Activated naive CD4-positive, alpha-beta T cell treated with anti-CD3 and anti-CD28 coated beads, Interleukin-2, amount 10 ng/mL, durations not matched to agents 7 days and 5 days (primary cell): ENCODE measurements around the gene NKAIN2.
"Not testable (repeated sequence)": the region's sequence is repeated elsewhere in the genome, so short reads cannot be mapped to it uniquely, and the experiment has no call there.

Experiments used
- CTCF ChIA-PET: fragments of 350-600 bp; sonication (Branson Sonifier 250); formaldehyde crosslinking; loops from one replicate; lab custom pipeline; 2021; ENCODE audit warnings: antibody characterized with exemption; lab: Charles Lee
- DNase-seq: peaks from one replicate; pipeline ENCODE4 v3.0.0-alpha.2; 2020
- H3K27ac Mint-ChIP-seq: one replicate; pipeline ENCODE4 v1.8.0; 2021; ENCODE audit warnings: mild to moderate bottlenecking, moderate library complexity, mixed read lengths
- H3K27me3 Mint-ChIP-seq: one replicate; pipeline ENCODE4 v1.8.0; 2021; ENCODE audit warnings: mild to moderate bottlenecking, mixed read lengths
- H3K36me3 Mint-ChIP-seq: one replicate; pipeline ENCODE4 v1.8.0; 2021; ENCODE audit warnings: mixed read lengths
- H3K4me1 Mint-ChIP-seq: one replicate; pipeline ENCODE4 v1.8.0; 2021; ENCODE audit warnings: mixed read lengths
- H3K4me3 Mint-ChIP-seq: one replicate; pipeline ENCODE4 v1.8.0; 2021; ENCODE audit warnings: mild to moderate bottlenecking, moderate library complexity, mixed read lengths
- H3K9me3 Mint-ChIP-seq: one replicate; pipeline ENCODE4 v1.8.0; 2021; ENCODE audit warnings: mixed read lengths

NKAIN2 gene

DNA sequence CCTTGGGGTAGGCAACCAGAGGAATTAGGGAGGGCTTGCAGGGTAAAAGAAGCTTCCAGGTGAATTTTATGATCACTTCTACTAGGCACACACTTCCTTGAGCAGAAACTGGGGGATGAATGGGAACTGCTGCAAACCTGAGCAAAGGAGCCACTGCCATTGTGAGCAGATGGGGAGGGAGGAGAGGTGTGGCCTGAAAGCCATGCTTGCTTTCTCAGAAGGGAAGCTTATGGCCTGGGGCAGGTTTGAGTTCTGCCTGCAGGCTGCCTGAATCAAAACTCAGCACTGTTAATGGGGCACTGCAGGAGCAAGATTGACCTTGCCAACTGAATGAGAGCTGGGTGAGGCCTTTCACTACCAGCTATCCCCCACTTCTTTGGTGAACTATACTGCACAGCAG lies 328.1 kb downstream of the NKAIN2 start:
- no peak for DNase-seq
- H3K27me3 Mint-ChIP-seq: no peaks in the 10 kb centered on the region
- CTCF ChIA-PET: no interaction called here
- H3K4me1 Mint-ChIP-seq: no peaks in the 10 kb centered on the region
- H3K4me3 Mint-ChIP-seq: no peak overlapping the region
- H3K9me3 Mint-ChIP-seq: peaks cover 3% of the 10 kb centered on the region
- H3K36me3 Mint-ChIP-seq: no peaks in the 10 kb centered on the region
- H3K27ac Mint-ChIP-seq: no peak overlapping the region

DNA sequence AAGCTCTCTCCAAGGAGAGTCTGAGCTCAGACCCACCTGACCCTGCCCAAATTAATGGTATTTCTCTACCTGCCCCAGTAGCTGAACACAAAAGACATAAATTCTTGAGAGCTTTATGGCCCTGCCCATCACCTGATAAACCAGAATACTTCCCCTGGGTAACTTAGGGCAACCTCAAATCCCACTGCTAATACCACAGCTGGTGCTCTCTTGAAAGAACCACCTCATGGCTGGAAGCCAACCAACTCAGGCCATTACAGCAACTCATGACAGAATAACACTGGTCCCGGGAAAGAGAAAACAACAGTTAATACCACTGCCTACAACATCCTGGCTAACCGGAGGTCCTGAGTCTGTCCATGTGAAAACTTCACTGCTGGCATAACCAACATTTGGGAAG lies 328.6 kb downstream of the NKAIN2 start:
- H3K4me3 Mint-ChIP-seq: no peak overlapping the region
- CTCF ChIA-PET: interaction anchor here (0.7 kb wide), 1 partner anchor 8 kb away, joined by 3 read pairs; no protein-coding TSS in a partner anchor
- DNase-seq: no peak

DNA sequence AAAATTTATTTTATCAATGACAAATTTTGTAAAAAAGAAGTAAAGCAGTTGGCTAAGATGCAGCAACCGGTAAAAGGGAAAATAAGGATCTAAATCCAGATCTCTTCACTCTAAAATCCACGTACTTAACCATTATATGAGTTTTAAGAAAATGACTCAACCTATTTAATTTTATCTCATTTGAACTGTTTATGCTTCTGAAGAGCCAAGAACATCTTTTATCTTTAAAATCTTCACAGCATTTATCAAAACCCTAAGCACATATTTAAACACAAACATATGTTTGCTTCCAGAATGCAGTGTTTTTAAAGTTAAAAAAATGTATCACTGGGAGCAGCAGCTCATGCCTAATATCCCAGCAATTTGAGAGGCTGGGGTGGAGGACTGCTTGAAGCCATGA lies 339.2 kb downstream of the NKAIN2 start:
- H3K9me3 Mint-ChIP-seq: peaks cover 3% of the 10 kb centered on the region
- H3K27me3 Mint-ChIP-seq: no peaks in the 10 kb centered on the region
- no peaks in the 10 kb centered on the region for H3K36me3 Mint-ChIP-seq
- no peak overlapping the region for H3K27ac Mint-ChIP-seq
- DNase-seq: no peak
- CTCF ChIA-PET: no interaction called here
- H3K4me3 Mint-ChIP-seq: no peak overlapping the region
- H3K4me1 Mint-ChIP-seq: no peaks in the 10 kb centered on the region

More for the DNA sequence above, 328.6 kb downstream of the NKAIN2 start:
- Mint-ChIP-seq H3K4me1 (no peaks in the 10 kb centered on the region), H3K27ac (no peak overlapping the region), H3K36me3 (no peaks in the 10 kb centered on the region), H3K27me3 (no peaks in the 10 kb centered on the region), H3K9me3 (peaks cover 3% of the 10 kb centered on the region)

DNA sequence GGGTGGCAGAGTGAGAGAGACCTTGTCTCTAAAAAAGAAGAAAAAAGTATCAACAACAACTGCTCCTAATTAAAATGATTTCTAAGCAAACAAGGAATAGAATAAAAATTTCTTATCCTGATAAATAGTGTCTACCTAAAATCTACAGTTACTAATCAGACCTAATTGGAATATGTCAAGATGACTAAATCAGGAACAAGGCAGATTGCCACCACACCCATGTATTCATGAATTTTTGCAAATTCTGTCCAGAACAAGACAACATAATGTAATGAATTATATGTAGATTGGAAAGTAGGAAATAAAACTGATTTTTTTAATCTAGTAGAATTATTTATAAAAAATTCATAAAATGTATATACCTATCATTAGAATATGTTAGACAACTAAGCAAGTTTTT lies 339.8 kb downstream of the NKAIN2 start:
- no peaks in the 10 kb centered on the region for H3K36me3 Mint-ChIP-seq
- no peaks in the 10 kb centered on the region for H3K27me3 Mint-ChIP-seq
- H3K27ac Mint-ChIP-seq: no peak overlapping the region
- CTCF ChIA-PET: no interaction called here
- DNase-seq: no peak
- peaks cover 3% of the 10 kb centered on the region for H3K9me3 Mint-ChIP-seq
- no peaks in the 10 kb centered on the region for H3K4me1 Mint-ChIP-seq
- no peak overlapping the region for H3K4me3 Mint-ChIP-seq

DNA sequence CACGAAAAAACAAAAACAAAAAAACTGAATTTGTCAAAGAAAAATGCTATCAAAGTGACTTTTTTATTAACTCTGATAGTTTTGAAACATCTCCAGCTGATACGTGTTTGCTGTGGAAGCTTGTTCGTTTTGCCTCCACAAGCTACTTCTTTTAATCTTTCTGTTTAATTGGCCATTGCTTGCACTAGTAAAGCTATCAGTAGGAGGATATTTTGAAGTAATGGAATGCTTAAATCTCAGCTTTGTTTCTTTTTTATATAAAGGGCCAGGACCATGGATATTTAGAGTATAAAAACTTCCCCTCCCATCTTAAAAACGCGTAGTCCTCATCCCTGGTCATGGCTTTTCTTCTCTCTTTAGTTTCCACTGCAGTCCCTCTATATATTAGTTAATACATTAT lies 344.0 kb downstream of the NKAIN2 start:
- no peaks in the 10 kb centered on the region for H3K36me3 Mint-ChIP-seq
- no peak overlapping the region for H3K4me3 Mint-ChIP-seq
- CTCF ChIA-PET: no interaction called here
- no peaks in the 10 kb centered on the region for H3K4me1 Mint-ChIP-seq
- DNase-seq: no peak
- H3K9me3 Mint-ChIP-seq: no peaks in the 10 kb centered on the region
- H3K27ac Mint-ChIP-seq: no peak overlapping the region
- H3K27me3 Mint-ChIP-seq: no peaks in the 10 kb centered on the region

DNA sequence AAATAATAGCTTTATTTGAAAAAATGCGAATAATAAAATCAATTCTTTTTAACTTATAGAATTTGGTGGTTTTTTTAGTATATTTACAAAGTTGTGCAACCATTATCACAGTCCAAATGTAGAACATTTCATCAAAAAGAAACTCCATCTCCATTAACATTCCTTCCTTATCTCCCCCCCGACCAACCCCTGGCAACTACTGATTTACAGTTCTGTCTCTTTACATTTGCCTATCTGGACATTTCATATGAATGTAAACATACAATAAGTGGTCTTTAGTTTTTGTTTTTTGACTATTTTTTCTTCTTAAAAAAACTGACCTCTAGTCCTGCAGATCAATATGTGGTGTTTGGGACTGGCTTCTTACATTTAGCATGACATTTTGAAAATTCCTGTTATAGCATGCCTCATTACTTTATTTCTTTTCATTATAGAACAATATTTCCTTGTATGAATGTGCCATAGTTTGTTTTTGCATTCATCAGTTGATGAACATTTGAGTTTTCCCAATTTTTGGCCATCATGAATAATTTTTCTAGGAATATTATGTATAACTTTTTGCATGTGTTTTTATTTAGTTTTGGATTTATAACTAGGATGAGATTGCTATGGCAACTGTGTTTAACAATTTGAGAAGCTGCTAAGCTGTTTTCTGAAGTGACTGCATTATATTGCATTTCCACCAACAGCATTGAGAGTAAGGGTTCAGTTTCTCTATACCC lies 344.7 kb downstream of the NKAIN2 start:
- Mint-ChIP-seq H3K27ac (no peak overlapping the region), H3K36me3 (no peaks in the 10 kb centered on the region), H3K4me1 (no peaks in the 10 kb centered on the region), H3K4me3 (no peak overlapping the region), H3K9me3 (no peaks in the 10 kb centered on the region), H3K27me3 (no peaks in the 10 kb centered on the region)
- DNase-seq: no peak
- CTCF ChIA-PET: no interaction called here

DNA sequence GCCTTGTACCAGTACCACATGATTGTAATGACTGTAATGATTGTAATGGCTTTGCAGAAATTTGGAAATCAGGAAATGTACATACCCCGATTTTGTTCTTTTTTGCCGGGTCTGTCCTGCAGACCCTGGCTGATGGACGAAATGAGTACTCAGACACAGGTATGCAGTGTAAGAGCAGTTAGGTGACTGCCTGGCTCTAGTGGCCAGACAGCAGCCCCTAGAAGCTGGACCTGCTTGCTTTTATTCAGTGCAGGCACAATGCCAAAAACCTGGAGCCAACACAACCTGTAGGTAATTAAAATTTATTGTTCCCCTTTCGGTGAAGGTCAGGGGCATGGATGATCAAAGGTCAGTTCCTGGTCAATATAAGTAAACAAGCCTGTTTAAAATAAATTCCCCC lies 346.0 kb downstream of the NKAIN2 start:
- DNase-seq: no peak
- no peaks in the 10 kb centered on the region for H3K4me1 Mint-ChIP-seq
- CTCF ChIA-PET: no interaction called here
- H3K4me3 Mint-ChIP-seq: no peak overlapping the region
- no peaks in the 10 kb centered on the region for H3K36me3 Mint-ChIP-seq
- no peak overlapping the region for H3K27ac Mint-ChIP-seq
- no peaks in the 10 kb centered on the region for H3K27me3 Mint-ChIP-seq
- H3K9me3 Mint-ChIP-seq: no peaks in the 10 kb centered on the region

DNA sequence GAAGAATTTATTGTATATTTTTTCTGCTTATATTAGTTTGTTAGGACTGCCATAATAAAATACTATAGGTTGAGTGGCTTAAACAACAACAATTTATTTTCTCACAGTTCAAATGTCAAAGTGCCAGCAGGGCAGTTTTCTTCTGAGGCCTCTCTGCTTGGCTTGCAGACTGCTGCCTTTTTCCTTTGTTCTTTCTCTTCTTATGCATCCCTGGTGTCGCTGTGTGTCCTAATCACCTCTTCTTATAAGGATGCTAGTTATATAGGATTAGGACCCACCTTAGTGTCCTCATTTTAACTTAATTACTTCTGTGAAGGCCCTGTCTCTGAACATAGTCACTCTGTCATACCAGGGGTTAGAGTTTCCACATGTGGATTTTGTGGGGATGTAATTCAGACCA lies 354.4 kb downstream of the NKAIN2 start:
- peaks cover 8% of the 10 kb centered on the region for H3K9me3 Mint-ChIP-seq
- no peak for DNase-seq
- H3K27me3 Mint-ChIP-seq: no peaks in the 10 kb centered on the region
- H3K4me3 Mint-ChIP-seq: no peak overlapping the region
- H3K27ac Mint-ChIP-seq: no peak overlapping the region
- H3K4me1 Mint-ChIP-seq: no peaks in the 10 kb centered on the region
- H3K36me3 Mint-ChIP-seq: no peaks in the 10 kb centered on the region
- CTCF ChIA-PET: no interaction called here

DNA sequence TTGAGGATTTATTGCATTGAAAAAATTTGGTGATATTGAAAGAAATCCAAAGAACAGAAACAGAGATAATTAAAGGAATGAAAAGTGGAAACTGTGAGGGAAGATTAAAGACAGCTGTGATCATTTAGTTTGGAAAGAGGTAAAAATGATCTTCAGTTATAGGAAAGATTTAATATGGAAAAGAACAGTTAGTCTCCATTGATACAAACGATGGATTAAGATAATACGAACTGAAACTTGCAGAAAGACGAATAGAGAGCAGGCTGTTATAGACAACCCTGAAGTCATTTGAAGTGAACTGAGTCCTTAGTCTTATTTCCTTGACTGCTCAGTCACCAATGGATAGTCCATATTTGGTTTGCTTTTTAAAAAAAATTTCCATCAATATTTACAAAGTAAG lies 360.0 kb downstream of the NKAIN2 start:
- DNase-seq: no peak
- Mint-ChIP-seq H3K4me3 (no peak overlapping the region), H3K27ac (no peak overlapping the region), H3K9me3 (no peaks in the 10 kb centered on the region), H3K36me3 (no peaks in the 10 kb centered on the region), H3K27me3 (no peaks in the 10 kb centered on the region), H3K4me1 (no peaks in the 10 kb centered on the region)
- CTCF ChIA-PET: no interaction called here

DNA sequence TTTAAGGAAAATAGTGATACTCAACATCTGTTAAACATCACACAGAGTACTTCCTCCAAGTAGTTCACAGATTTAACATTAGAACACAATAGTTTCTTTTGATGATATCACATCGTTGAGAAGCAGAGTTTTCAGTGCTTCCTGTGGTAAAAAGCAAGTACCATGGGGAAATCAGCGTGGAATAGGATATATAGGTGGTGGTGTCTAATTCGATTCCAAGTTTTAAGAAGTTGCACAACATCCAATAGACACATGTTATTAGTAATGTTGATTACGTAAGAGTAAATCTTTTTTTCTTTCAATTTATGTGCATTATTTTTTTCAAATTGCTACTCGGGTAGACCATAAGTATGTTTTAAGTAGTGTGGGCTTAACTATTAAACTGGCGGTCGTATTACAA lies 360.7 kb downstream of the NKAIN2 start:
- H3K27ac Mint-ChIP-seq: no peak overlapping the region
- no peaks in the 10 kb centered on the region for H3K4me1 Mint-ChIP-seq
- DNase-seq: no peak
- no peaks in the 10 kb centered on the region for H3K27me3 Mint-ChIP-seq
- no peaks in the 10 kb centered on the region for H3K9me3 Mint-ChIP-seq
- CTCF ChIA-PET: no interaction called here
- no peaks in the 10 kb centered on the region for H3K36me3 Mint-ChIP-seq
- no peak overlapping the region for H3K4me3 Mint-ChIP-seq

DNA sequence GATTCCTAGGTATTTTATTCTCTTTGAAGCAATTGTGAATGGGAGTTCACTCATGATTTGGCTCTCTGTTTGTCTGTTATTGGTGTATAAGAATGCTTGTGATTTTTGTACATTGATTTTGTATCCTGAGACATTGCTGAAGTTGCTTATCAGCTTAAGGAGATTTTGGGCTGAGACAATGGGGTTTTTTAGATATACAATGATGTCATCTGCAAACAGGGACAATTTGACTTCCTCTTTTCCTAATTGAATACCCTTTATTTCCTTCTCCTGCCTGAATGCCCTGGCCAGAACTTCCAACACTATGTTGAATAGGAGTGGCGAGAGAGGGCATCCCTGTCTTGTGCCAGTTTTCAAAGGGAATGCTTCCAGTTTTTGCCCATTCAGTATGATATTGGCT lies 363.6 kb downstream of the NKAIN2 start:
- DNase-seq, H3K36me3 Mint-ChIP-seq, H3K27me3 Mint-ChIP-seq, H3K4me1 Mint-ChIP-seq, H3K4me3 Mint-ChIP-seq, CTCF ChIA-PET, H3K9me3 Mint-ChIP-seq, H3K27ac Mint-ChIP-seq: not testable (repeated sequence)

DNA sequence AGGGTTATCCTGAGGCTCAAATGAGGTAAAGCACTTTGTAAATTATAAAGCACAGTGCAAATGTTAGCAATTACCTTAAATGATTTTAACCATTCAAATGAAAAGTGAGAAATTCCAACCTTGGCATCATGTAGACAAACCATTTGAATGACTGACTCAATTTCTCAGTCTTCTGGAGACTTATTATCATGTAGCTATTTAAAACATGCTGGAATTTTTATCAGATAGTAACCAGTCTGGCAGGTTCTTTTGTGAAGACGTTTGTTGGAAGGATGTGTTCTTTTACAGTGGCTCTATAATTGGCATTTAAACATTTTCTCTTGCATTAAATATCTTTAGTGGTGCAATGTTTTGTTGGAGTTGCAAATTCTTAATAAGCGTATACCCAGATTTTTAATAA lies 386.6 kb downstream of the NKAIN2 start:
- Mint-ChIP-seq H3K36me3 (no peaks in the 10 kb centered on the region), H3K4me1 (no peaks in the 10 kb centered on the region), H3K27me3 (no peaks in the 10 kb centered on the region), H3K27ac (no peak overlapping the region), H3K4me3 (no peak overlapping the region), H3K9me3 (no peaks in the 10 kb centered on the region)
- DNase-seq: no peak
- CTCF ChIA-PET: no interaction called here

DNA sequence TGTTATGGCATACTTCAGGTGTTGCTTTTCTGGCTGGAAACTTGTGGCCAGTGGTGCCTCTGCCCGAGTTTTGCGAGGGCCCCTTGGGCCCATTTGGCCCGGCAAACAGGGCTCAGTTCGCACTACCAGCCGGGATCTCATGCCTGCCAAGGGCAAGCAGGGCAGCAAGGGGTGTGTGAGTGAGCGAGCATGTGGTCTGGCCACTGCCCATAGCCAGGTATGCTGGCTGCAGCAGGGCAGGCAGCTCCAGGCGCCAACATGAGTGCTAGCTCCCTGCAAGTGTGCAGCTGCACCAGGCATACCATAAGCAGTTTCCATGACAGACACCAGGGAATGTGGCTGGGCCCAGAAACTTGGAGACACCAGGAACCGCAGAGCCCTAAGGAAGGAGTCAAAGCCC lies 389.5 kb downstream of the NKAIN2 start:
- Mint-ChIP-seq H3K9me3 (no peaks in the 10 kb centered on the region), H3K27me3 (no peaks in the 10 kb centered on the region), H3K27ac (no peak overlapping the region), H3K36me3 (no peaks in the 10 kb centered on the region), H3K4me3 (no peak overlapping the region), H3K4me1 (no peaks in the 10 kb centered on the region)
- no peak for DNase-seq
- CTCF ChIA-PET: no interaction called here

DNA sequence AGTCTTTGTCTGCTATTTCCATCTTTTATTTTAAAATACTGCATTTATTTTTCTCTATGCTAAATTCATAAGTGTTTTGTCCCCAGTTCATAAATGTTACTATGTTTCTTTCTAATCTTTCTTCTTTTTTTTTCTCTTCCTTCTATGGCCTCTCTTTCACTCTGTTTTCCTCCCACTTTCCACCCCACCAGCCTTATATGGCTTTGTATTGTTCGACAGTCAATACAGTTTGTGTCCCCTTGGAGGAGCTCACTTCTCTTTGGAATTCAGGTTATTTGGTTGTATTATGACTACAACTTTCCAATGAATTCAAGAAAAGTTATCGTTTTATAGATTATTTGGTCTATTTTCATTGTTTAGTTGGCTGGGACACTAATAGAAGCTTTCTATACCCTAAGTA lies 393.5 kb downstream of the NKAIN2 start:
- Mint-ChIP-seq H3K36me3 (no peaks in the 10 kb centered on the region), H3K4me3 (no peak overlapping the region), H3K27me3 (no peaks in the 10 kb centered on the region), H3K4me1 (no peaks in the 10 kb centered on the region), H3K27ac (no peak overlapping the region), H3K9me3 (no peaks in the 10 kb centered on the region)
- DNase-seq: no peak
- CTCF ChIA-PET: no interaction called here

DNA sequence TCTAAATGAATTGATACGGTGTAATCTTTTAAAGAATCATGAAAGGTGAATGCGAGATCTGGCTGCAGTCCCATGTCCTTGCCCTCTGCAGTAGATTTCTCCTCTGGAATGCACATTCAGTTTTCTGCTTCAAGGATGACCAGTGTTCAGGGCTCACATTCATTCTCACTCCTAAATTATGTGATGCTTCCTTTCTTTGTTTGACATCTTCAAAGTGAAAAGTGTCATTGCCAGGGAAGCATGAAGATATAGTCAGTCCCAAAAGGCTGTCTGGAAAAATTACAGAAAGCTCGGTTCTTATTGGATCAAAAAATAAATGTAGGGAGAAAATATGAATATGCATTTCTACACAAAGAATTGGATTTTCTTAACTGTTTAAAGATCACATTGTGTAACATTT lies 395.6 kb downstream of the NKAIN2 start:
- CTCF ChIA-PET: no interaction called here
- H3K27me3 Mint-ChIP-seq: no peaks in the 10 kb centered on the region
- no peaks in the 10 kb centered on the region for H3K9me3 Mint-ChIP-seq
- H3K4me3 Mint-ChIP-seq: no peak overlapping the region
- H3K36me3 Mint-ChIP-seq: no peaks in the 10 kb centered on the region
- no peak for DNase-seq
- no peaks in the 10 kb centered on the region for H3K4me1 Mint-ChIP-seq
- H3K27ac Mint-ChIP-seq: no peak overlapping the region

DNA sequence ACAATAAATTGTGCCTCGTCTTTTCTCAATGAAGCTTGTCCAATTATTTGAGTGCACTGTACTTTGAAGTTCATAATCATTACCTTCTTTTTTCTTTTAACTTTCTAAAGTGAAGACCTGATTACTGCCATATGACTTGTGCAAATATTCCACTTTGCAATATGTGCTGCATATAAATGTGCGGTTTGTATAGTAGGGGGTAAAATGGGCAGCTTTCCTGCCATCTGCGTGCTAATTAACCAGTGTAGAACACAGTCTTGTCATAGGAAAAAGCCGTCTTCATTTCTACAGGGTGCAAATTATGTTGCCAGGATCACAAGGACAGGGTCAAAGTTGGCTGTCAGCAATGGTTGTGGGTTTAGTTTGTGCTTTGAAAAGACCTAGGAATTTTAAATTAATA lies 397.0 kb downstream of the NKAIN2 start:
- CTCF ChIA-PET: no interaction called here
- H3K36me3 Mint-ChIP-seq: no peaks in the 10 kb centered on the region
- no peaks in the 10 kb centered on the region for H3K4me1 Mint-ChIP-seq
- no peaks in the 10 kb centered on the region for H3K9me3 Mint-ChIP-seq
- no peak overlapping the region for H3K27ac Mint-ChIP-seq
- H3K27me3 Mint-ChIP-seq: no peaks in the 10 kb centered on the region
- no peak overlapping the region for H3K4me3 Mint-ChIP-seq
- no peak for DNase-seq
